Measurements from ENCODE around the gene NPL.

- TF ChIP-seq CTCF (IDR thresholded peaks at IDR 0.05) (no peak), POLR2AphosphoS5 (IDR thresholded peaks at IDR 0.05; ENCODE audit: insufficient read depth in 1 of 2, low read depth in 1 of 2) (no peak)
These were observed 73.3 kb downstream of the NPL start for GRCh38 chr1:182862827-182863226.

All from vagina (tissue), 2 donors.